RWPE1 (cell line): ENCODE measurements around the gene CORO2B.

ENCODE experiments used
- CTCF ChIA-PET: fragments of 350-600 bp; sonication (Branson Sonifier 250); formaldehyde crosslinking; extraction: SDS; loops from one replicate; lab custom pipeline; 2021; lab: Yijun Ruan, JAX
- POLR2A ChIA-PET: fragments of 400-600 bp; formaldehyde crosslinking; extraction: SDS; loops from one replicate; lab custom pipeline; 2020; ENCODE audit warnings: antibody characterized with exemption; ENCODE audit not compliant: low non-redundant PET; lab: Yijun Ruan, JAX
- DNase-seq: peaks from one replicate; pipeline ENCODE4 v3.0.0; 2012; ENCODE audit warnings: low spot score
- H3K27ac ChIP-seq: fragments of 450-650 bp; 2 replicates; pipeline ENCODE4 v1.5.1; 2017
- CTCF ChIP-seq: fragments of 450-650 bp; conservative IDR thresholded peaks from 2 replicates; pipeline ENCODE4 v1.5.1; 2017; ENCODE audit warnings: low read depth, mild to moderate bottlenecking

The CORO2B gene

GRCh38 chr15:68608206-68608843 is 29.5 kb downstream of the CORO2B start:
- no peak overlapping the region for H3K27ac ChIP-seq
- no peak for TF ChIP-seq CTCF
- ChIA-PET POLR2A (no interaction called here), CTCF (no interaction called here)
- DNase-seq: no peak

- no peak for TF ChIP-seq CTCF
- no peak for DNase-seq
- ChIA-PET POLR2A (no interaction called here), CTCF (no interaction called here)
- no peak overlapping the region for H3K27ac ChIP-seq
These were observed 30.0 kb downstream of the CORO2B start for GRCh38 chr15:68608844-68609232.

GRCh38 chr15:68609629-68610028 is 30.8 kb downstream of the CORO2B start:
- POLR2A ChIA-PET: no interaction called here
- TF ChIP-seq CTCF: no peak

GRCh38 chr15:68610825-68611224 is 32.0 kb downstream of the CORO2B start:
- no peak for DNase-seq
- TF ChIP-seq CTCF: no peak
- H3K27ac ChIP-seq: no peak overlapping the region
- POLR2A ChIA-PET: no interaction called here
- CTCF ChIA-PET: interaction anchor here (0.6 kb wide), 1 partner anchor 30 kb away, joined by 3 read pairs; no protein-coding TSS in a partner anchor

More at GRCh38 chr15:68609629-68610028, 30.8 kb downstream of the CORO2B start:
- DNase-seq: no peak
- CTCF ChIA-PET: interaction anchor here (0.7 kb wide), 1 partner anchor 20 kb away, joined by 3 read pairs; no protein-coding TSS in a partner anchor
- no peak overlapping the region for H3K27ac ChIP-seq

- TF ChIP-seq CTCF: no peak
- POLR2A ChIA-PET: no interaction called here
These were observed 33.7 kb downstream of the CORO2B start for GRCh38 chr15:68612503-68612902.

GRCh38 chr15:68612979-68613740 is 34.4 kb downstream of the CORO2B start:
- POLR2A ChIA-PET: no interaction called here
- CTCF ChIA-PET: interaction anchor here (0.8 kb wide), 1 partner anchor 53 kb away, joined by 3 read pairs; no protein-coding TSS in a partner anchor
- no peak overlapping the region for H3K27ac ChIP-seq
- no peak for TF ChIP-seq CTCF
- peak; percentile 13 for DNase-seq

More at GRCh38 chr15:68612503-68612902, 33.7 kb downstream of the CORO2B start:
- H3K27ac ChIP-seq: no peak overlapping the region
- CTCF ChIA-PET: interaction anchor here (0.8 kb wide), 2 partner anchors 53 to 61 kb away, joined by 3 to 4 read pairs; no protein-coding TSS in a partner anchor
- no peak for DNase-seq
